Epithelial cell of esophagus (primary cell): ENCODE measurements around the gene RCAN2.

Source experiments
- DNase-seq: peaks from one replicate; pipeline ENCODE4 v3.0.0; 2010; ENCODE audit warnings: low read depth
- H3K4me3 ChIP-seq: 2 replicates; pipeline ENCODE4 v1.5.1; 2011; ENCODE audit warnings: mild to moderate bottlenecking, low read length, control low read depth
- CTCF ChIP-seq: IDR thresholded peaks from 2 replicates; pipeline ENCODE4 v1.5.1; 2011; ENCODE audit warnings: low read depth, mild to moderate bottlenecking, low read length, control low read depth, inconsistent platforms; ENCODE audit not compliant: insufficient read depth; ENCODE audit errors: missing control alignments

Gene RCAN2

DNA sequence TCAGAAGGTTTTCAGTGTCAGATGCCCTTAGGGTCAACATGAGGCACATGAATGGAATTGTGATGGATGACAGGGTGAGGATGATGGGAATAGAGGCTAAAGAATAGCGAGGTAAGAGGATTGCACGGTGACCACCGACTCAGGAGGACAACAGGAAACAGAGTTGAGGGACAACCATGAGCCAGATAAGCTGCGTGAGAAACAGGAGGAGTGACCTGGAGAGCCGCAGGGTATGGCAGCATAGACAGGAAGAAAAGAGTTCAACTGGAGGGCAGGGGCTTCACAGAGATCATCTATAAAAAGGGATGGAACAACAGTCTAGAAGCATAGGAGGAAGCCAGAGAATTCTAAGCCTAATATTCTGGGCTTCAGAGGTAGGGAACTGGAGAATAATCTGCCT, 235.7 kb downstream of the RCAN2 start:
- H3K4me3 ChIP-seq = no peak overlapping the region
- TF ChIP-seq CTCF = no peak
- DNase-seq = no peak

- no peak overlapping the region for H3K4me3 ChIP-seq
- no peak for TF ChIP-seq CTCF
- no peak for DNase-seq
These were observed 236.3 kb downstream of the RCAN2 start for GRCh38 chr6:46254946-46255345.

DNA sequence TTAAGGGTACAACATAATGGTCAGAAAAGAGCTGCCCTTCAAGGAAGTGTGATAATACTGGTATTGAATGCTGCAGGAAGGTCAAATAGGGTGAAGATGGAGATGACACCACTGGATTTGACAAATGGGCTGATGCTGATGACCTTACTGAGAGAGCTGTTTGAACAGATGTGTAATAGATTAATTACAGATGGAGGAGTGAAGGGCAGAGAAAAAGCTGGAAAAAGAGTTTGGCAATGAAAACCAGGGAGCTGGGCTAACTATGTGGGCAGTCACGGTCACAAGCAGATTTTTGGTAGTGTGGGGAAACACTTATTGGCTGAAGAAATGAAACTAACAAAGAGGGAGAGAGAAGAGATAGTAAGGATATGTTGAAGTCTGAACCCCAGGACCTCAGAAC, 236.9 kb downstream of the RCAN2 start:
- no peak overlapping the region for H3K4me3 ChIP-seq
- no peak for TF ChIP-seq CTCF
- DNase-seq = no peak

- no peak for TF ChIP-seq CTCF
- no peak overlapping the region for H3K4me3 ChIP-seq
- no peak for DNase-seq
These were observed 239.5 kb downstream of the RCAN2 start for GRCh38 chr6:46251583-46252339.

- no peak for DNase-seq
- H3K4me3 ChIP-seq = no peak overlapping the region
- TF ChIP-seq CTCF = no peak
These were observed 243.1 kb downstream of the RCAN2 start for GRCh38 chr6:46248143-46248542.

DNA sequence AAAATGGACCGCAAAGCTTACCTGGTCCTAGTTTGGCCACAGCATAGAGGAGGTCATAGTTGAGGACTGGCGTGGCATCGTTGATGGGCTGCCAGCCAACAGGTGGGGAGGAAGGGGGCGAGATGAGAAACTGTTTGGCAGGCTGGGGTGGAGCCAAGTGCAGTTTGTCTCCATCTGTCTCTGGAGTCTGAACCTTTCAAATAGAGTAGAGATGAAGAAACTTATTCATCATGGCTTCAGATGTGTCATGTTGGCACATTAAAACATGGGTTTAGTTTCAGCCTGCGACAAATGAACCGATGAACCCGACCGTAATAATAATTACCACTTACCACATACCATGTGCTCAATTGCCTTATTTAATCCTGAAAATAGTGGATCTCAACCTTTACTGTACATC, 244.5 kb downstream of the RCAN2 start:
- DNase-seq = no peak
- H3K4me3 ChIP-seq = no peak overlapping the region
- no peak for TF ChIP-seq CTCF

DNA sequence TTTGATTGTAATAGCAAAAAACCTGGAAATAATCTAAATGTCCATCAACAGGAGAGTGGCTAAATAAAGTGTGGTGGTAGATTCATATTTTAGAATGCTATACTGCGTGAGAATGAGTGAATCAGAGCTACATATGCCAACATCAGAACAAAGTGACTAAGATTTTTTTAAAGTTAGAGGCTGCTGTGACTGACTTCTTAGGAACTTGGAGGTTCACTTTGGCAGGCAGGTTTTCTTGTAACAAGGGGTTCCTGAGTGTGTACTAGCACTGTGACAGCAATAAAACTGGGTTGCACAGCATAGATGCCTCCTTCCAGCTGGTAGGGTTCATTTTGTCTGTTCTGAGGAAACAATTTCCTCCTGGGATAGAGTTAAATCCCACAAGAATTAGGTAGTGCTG, 245.2 kb downstream of the RCAN2 start:
- no peak overlapping the region for H3K4me3 ChIP-seq
- TF ChIP-seq CTCF = no peak
- no peak for DNase-seq
